K562 (cell line): ENCODE data around the gene ACE. TPM values are rescaled to one million over a fixed set of nuclear protein-coding genes. Genes with fewer than 3 reads are reported as not detected.

ENCODE experiments used
- BACH1 ChIP-seq: fragments of 200-800 bp; sonication (Bioruptor generic); IDR thresholded peaks from 2 replicates; pipeline ENCODE4 v1.6.1; 2016; ENCODE audit warnings: missing genetic modification characterization, missing compliant biosample characterization
- NR4A1 ChIP-seq, 2 experiments: fragments of 250-450 bp in 1 of 2; fragments of 450-650 bp in 1 of 2; sonication (Bioruptor Pico) in 1 of 2; IDR thresholded peaks; 2 replicates each; pipeline versions ENCODE4 v1.4.0 to v1.6.1; 2016 to 2020; ENCODE audit warnings: mild to moderate bottlenecking in 2 of 2, missing compliant biosample characterization in 1 of 2, missing genetic modification characterization in 1 of 2, moderate library complexity in 1 of 2
- PRMT5 ChIP-seq: sonication (generic); formaldehyde crosslinking; IDR thresholded peaks from 2 replicates; pipeline ENCODE4 v1.5.0; 2020; ENCODE audit warnings: missing genetic modification reagents
- ZNF584 ChIP-seq: fragments of 200-800 bp; sonication (Bioruptor generic); IDR thresholded peaks from 2 replicates; pipeline ENCODE4 v1.6.1; 2016; ENCODE audit warnings: low read depth, mild to moderate bottlenecking, missing genetic modification characterization, missing compliant biosample characterization
- polyA plus RNA-seq, 8 experiments: library from polyadenylated mRNA; depleted of rRNA in 4 of 8; stranded (reverse) in 5 of 8; unstranded in 3 of 8; fragments of >200 nt; fragmentation: Nextera tagmentation in 2 of 8; fragmentation: Illumina TruSeq in 1 of 8; extraction: Ambion mirVana in 2 of 8; extraction: Trizol in 1 of 8; gene quantifications; 2 replicates each; pipeline versions ENCODE4 v1.2.1 to v1.2.3, GENCODE V29; 2011 to 2014; ENCODE audit warnings: inconsistent platforms in 1 of 8, missing spikeins in 1 of 8
- total RNA-seq, 7 experiments: library from RNA; depleted of rRNA in 6 of 7; stranded (reverse); fragments of >200 nt in 6 of 7; fragmentation: Illumina TruSeq in 2 of 7; extraction: Trizol in 2 of 7; gene quantifications; 2 replicates each; pipeline versions ENCODE4 v1.2.1 to v1.2.3, GENCODE V29; 2011 to 2021; ENCODE audit warnings: low replicate concordance in 1 of 7
- TF ChIP-seq, protein P1 (sequence below): fragments of 250-450 bp; sonication (Bioruptor Pico); IDR thresholded peaks from 2 replicates; pipeline ENCODE4 v1.5.0; 2022; ENCODE audit warnings: mild to moderate bottlenecking
- TF ChIP-seq, protein P2 (sequence below): sonication (generic); formaldehyde crosslinking; IDR thresholded peaks from 2 replicates; pipeline ENCODE4 v1.8.1; 2023; ENCODE audit warnings: mild to moderate bottlenecking, missing genetic modification reagents
- TF ChIP-seq, protein P3 (sequence below): fragments of 450-650 bp; IDR thresholded peaks from 2 replicates; pipeline ENCODE4 v1.6.1; 2016; ENCODE audit warnings: borderline replicate concordance
- TF ChIP-seq, protein P4 (sequence below): IDR thresholded peaks from 2 replicates; pipeline ENCODE4 v1.6.1; 2011; ENCODE audit warnings: borderline replicate concordance, low read depth, mild to moderate bottlenecking, moderate library complexity, low read length; ENCODE audit not compliant: insufficient read depth, poor library complexity, severe bottlenecking
- TF ChIP-seq, protein P5 (sequence below), 2 experiments: IDR thresholded peaks; 2 replicates each; pipeline ENCODE4 v1.6.1; 2011; ENCODE audit warnings: borderline replicate concordance in 1 of 2, control low read depth in 1 of 2, low read depth in 1 of 2, low read length in 1 of 2, mild to moderate bottlenecking in 1 of 2, mixed read lengths in 1 of 2, moderate library complexity in 1 of 2; ENCODE audit not compliant: insufficient read depth in 1 of 2, insufficient read length in 1 of 2, poor library complexity in 1 of 2, severe bottlenecking in 1 of 2; ENCODE audit errors: extremely low read depth in 1 of 2
- TF ChIP-seq, protein P6 (sequence below): fragments of 450-650 bp; formaldehyde crosslinking; IDR thresholded peaks from 2 replicates; pipeline ENCODE4 v1.4.0; 2020; ENCODE audit warnings: mild to moderate bottlenecking, moderate library complexity

Gene ACE
- total and polyA plus RNA-seq, 9 of the 15 experiments (the other 6 are each of a cell fraction or from before 2014, with no cell fraction given) = 0.07 to 2.5 (median 0.47) TPM; not detected in 1

DNA sequence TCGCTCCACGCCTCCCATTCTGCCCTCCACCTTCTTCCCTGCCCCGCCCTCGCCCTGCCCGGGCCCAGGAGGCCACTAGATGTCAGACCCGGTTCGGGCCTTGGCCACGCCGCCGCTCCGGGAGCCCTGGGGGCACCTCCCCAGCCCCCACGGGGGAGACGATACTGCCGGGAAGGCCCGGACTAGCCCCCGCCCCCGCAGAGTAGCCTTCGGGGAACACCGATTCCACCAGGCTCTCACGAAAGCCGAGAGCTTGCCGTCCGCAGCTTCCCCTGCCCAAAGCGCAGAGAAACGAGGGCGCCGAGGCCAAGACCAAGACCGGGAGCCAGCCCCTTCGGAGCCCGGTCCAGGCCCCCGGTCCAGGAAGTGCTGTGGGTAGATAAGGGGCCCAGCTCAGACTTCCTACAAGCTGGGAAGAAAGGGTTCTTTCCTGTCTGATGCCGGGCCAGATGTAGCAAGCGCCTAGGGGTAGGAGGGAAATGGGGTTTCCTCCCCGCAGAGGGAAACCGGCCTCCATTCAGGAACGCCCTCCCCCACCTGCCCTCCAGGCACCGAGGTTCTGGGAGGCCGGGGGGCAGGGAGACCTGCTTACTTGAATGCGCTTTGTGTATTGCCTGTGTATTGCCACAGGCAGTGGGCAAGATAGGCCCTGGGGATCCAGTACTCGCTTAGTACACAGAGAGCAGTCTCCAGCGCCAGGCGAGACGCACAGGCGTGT lies 29.9 kb upstream of the ACE start (continued):
- TF ChIP-seq, protein P1, sequence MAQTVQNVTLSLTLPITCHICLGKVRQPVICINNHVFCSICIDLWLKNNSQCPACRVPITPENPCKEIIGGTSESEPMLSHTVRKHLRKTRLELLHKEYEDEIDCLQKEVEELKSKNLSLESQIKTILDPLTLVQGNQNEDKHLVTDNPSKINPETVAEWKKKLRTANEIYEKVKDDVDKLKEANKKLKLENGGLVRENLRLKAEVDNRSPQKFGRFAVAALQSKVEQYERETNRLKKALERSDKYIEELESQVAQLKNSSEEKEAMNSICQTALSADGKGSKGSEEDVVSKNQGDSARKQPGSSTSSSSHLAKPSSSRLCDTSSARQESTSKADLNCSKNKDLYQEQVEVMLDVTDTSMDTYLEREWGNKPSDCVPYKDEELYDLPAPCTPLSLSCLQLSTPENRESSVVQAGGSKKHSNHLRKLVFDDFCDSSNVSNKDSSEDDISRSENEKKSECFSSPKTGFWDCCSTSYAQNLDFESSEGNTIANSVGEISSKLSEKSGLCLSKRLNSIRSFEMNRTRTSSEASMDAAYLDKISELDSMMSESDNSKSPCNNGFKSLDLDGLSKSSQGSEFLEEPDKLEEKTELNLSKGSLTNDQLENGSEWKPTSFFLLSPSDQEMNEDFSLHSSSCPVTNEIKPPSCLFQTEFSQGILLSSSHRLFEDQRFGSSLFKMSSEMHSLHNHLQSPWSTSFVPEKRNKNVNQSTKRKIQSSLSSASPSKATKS (CRISPR knock-in tag) = no peak
- TF ChIP-seq PRMT5 (CRISPR knock-in tag) (peak; percentile 37; the same call in 1 of the 2 replicates), ZNF584 (CRISPR knock-in tag) (peak; percentile 81), NR4A1 (CRISPR knock-in tag; IDR thresholded peaks at IDR 0.05) (no peak), NR4A1 (tag; IDR thresholded peaks at IDR 0.05) (peak; percentile 53), BACH1 (tag) (no peak)
- TF ChIP-seq, protein P2, sequence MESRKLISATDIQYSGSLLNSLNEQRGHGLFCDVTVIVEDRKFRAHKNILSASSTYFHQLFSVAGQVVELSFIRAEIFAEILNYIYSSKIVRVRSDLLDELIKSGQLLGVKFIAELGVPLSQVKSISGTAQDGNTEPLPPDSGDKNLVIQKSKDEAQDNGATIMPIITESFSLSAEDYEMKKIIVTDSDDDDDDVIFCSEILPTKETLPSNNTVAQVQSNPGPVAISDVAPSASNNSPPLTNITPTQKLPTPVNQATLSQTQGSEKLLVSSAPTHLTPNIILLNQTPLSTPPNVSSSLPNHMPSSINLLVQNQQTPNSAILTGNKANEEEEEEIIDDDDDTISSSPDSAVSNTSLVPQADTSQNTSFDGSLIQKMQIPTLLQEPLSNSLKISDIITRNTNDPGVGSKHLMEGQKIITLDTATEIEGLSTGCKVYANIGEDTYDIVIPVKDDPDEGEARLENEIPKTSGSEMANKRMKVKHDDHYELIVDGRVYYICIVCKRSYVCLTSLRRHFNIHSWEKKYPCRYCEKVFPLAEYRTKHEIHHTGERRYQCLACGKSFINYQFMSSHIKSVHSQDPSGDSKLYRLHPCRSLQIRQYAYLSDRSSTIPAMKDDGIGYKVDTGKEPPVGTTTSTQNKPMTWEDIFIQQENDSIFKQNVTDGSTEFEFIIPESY (CRISPR knock-in tag) = 0 out of 2 replicates have a peak, but pooled peaks have one; percentile 35
- TF ChIP-seq, protein P3, sequence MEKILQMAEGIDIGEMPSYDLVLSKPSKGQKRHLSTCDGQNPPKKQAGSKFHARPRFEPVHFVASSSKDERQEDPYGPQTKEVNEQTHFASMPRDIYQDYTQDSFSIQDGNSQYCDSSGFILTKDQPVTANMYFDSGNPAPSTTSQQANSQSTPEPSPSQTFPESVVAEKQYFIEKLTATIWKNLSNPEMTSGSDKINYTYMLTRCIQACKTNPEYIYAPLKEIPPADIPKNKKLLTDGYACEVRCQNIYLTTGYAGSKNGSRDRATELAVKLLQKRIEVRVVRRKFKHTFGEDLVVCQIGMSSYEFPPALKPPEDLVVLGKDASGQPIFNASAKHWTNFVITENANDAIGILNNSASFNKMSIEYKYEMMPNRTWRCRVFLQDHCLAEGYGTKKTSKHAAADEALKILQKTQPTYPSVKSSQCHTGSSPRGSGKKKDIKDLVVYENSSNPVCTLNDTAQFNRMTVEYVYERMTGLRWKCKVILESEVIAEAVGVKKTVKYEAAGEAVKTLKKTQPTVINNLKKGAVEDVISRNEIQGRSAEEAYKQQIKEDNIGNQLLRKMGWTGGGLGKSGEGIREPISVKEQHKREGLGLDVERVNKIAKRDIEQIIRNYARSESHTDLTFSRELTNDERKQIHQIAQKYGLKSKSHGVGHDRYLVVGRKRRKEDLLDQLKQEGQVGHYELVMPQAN = peak; percentile 47; the same call in 1 of the 2 replicates
- TF ChIP-seq, protein P4, sequence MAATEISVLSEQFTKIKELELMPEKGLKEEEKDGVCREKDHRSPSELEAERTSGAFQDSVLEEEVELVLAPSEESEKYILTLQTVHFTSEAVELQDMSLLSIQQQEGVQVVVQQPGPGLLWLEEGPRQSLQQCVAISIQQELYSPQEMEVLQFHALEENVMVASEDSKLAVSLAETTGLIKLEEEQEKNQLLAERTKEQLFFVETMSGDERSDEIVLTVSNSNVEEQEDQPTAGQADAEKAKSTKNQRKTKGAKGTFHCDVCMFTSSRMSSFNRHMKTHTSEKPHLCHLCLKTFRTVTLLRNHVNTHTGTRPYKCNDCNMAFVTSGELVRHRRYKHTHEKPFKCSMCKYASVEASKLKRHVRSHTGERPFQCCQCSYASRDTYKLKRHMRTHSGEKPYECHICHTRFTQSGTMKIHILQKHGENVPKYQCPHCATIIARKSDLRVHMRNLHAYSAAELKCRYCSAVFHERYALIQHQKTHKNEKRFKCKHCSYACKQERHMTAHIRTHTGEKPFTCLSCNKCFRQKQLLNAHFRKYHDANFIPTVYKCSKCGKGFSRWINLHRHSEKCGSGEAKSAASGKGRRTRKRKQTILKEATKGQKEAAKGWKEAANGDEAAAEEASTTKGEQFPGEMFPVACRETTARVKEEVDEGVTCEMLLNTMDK = no peak
- TF ChIP-seq, protein P5, sequence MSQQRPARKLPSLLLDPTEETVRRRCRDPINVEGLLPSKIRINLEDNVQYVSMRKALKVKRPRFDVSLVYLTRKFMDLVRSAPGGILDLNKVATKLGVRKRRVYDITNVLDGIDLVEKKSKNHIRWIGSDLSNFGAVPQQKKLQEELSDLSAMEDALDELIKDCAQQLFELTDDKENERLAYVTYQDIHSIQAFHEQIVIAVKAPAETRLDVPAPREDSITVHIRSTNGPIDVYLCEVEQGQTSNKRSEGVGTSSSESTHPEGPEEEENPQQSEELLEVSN (IDR thresholded peaks at IDR 0.05; ENCODE audit: borderline replicate concordance in 1 of 2, extremely low read depth in 1 of 2, insufficient read depth in 1 of 2, insufficient read length in 1 of 2, low read depth in 1 of 2, low read length in 1 of 2, poor library complexity in 1 of 2, severe bottlenecking in 1 of 2) = peak; percentile 48
- TF ChIP-seq, protein P6, sequence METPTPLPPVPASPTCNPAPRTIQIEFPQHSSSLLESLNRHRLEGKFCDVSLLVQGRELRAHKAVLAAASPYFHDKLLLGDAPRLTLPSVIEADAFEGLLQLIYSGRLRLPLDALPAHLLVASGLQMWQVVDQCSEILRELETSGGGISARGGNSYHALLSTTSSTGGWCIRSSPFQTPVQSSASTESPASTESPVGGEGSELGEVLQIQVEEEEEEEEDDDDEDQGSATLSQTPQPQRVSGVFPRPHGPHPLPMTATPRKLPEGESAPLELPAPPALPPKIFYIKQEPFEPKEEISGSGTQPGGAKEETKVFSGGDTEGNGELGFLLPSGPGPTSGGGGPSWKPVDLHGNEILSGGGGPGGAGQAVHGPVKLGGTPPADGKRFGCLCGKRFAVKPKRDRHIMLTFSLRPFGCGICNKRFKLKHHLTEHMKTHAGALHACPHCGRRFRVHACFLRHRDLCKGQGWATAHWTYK (CRISPR knock-in tag) = peak; percentile 64; the same call in 1 of the 2 replicates
